Ureter (tissue), 1 donor: ENCODE measurements around the gene SLC11A1. TPM values are rescaled to one million over a fixed set of nuclear protein-coding genes. Genes with fewer than 3 reads are reported as not detected.
A peak's percentile ranks its signal among the peaks of the same experiment; 100 is the strongest.

Experiments used
- DNase-seq: peaks from one replicate; pipeline ENCODE4 v3.0.0-alpha.2; 2020; ENCODE audit warnings: low spot score
- total RNA-seq: library from RNA; stranded (reverse); gene quantifications from one replicate; pipeline ENCODE4 v1.2.4, GENCODE V29; 2023
- donor health status: DM: yes; HTN: yes; CAD: no.

SLC11A1 gene
- total RNA-seq, 1 donor from 2014 or later: 16.5 TPM

DNA sequence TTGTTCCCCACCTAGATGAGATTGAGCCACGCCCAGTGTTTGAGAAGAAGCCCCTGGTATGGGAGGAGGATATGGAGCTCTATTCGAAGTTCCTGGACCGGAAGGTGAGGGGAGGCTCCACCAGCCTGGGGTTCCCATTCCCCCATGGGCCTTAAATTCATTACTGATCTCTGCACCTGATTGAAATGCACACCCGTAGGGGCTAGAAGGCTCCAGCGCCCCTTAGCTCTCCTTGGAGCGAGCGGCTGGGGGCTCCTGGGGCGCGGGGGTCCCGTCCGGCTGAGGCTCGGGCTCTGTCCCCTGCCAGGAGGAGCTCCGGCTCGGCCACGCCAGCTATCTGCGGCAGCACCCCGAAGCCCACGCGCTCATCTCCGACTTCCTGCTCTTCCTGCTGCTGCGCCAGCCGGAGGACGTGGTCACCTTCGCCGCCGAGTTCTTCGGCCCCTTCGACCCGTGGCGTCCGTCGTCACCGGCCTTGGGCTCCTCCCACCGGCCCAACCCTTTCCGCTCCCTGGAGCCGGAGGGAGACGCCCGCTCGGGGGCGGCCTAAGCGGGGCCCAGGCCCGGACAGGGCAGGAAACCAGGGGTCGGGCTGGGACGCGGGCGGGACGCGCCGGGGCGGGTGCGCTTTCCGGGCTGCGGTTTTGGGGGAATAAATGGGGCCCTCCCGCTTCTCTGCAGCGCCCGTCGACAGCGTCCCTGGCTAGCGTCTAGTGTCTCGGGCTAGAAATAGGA is 14.5 kb upstream of the SLC11A1 start:
- DNase-seq: peak; percentile 92

DNA sequence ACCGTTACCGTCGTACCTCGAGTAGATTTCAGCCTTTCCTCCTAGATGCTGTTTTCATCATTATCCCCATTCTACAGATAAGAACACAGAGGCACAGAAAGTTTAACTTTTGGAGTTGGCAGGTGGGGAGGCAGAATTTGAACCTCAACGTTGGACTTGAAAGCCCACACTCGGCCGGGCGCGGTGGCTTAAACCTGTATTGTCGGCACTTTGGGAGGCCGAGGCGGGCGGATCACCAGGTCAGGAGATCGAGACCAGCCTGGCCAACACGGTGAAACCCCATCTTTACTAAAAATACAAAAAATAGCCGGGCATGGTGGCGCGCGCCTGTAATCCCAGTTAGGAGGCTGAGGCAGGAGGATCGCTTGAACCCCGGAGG is 13.9 kb upstream of the SLC11A1 start:
- DNase-seq: no peak

DNA sequence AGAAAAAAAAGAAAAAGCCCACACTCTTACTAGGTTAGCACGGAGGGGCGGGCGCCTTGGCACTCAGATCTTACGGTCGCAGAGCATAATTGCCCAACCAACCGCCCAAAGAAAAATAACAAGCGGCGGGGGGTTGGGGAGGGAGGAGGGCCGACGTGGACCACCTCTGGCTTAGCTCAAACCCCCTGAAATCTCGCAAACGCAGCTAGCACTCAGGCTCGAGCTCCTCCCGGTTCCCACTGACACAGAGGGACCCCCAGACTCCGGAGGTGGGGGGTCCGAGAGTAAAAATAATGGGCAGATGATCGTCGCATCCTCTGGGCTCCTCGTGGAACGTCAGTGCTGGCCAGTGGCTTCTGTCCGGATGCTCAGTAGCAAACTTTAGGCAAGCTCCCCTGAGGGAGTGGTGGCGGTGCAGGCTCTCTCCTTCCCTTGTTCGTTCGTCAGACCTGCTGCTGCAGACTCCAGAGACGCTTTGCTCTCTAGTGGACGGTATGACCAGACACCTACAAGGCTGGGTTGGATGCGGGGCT is 13.4 kb upstream of the SLC11A1 start:
- DNase-seq: no peak

DNA sequence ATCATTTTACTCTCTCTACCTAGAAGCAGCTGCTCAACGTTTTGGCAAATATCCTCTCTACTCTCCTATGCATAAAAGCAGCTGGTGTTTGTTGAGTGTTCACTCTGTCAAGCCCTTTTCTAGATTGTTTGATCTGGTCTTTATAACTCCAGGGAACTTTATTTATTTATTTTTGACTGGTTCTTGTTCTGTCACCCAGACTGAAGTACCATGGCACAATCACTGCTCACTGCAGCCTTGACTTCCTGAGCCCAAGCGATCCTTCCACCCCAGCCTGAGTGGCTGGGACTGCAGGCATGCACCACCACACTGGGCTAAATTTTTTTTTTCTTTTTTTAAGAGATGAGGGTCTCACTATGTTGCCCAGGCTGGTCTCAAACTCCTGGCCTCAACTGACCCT is 12.7 kb upstream of the SLC11A1 start:
- DNase-seq: no peak

DNA sequence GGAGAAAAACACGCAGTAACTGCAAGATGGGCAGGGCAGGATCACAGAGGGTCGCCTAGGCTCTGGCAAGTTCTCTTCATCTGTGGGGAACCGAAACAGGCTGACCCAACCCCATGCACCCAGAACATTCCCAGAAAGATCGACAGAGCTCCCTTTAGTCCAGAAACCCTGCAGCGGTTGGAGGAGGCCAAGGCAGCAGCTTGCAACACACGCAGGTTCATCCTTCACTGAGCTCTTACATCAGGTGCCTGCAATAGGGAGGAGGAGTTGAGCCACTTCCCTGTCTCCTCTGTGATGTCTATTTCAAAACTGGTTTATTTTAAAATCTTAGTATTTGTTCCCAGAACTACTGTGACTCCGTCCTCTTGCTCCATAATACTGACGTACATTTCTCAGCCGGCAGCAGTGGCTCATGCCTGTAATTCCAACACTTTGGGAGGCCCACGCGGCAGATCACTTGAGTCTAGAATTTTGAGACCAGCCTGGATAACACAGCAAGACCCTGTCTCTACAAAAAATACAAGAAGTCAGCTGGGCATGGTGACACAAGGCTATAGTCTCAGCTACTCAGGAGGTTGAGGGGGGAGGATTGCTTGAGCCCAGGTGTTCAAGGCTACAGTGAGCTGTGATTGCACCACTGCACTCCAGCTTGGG is 11.5 kb upstream of the SLC11A1 start:
- no peak for DNase-seq

DNA sequence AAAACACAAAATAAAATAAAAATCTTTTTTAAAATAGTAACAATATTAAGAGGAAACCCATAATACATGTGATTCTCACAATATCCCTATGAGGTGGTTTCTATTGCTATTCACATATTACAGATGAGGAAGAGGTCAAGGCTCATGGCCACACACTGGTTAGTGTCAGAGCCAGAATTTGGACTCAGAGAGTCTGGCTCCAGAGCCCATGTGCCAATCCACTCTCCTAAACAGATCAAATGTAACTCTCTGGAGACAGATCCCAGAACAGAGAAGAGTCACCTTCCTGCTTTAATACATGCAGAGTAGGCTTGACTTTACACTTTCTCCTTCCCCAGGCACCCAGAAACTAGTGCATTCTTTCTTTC is 10.1 kb upstream of the SLC11A1 start:
- DNase-seq: no peak

DNA sequence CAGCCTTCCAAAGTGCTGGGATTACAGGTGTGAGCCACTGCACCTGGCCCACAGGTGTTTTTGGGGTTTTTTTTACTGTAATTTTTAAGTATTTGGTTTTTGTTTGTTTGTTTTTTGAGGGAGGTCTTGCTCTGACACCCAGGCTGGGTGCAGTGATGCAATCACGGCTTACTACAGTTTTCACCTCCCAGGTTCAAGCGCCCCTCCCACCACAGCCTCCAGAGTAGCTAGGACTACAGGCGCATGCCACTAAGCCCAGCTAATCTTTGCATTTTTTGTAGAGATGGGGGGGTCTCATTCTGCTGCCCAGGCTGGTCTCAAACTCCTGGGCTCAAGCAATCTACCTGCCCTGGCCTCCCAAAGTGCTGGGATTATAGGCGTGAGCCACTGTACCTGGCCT is 7.3 kb upstream of the SLC11A1 start:
- no peak for DNase-seq

DNA sequence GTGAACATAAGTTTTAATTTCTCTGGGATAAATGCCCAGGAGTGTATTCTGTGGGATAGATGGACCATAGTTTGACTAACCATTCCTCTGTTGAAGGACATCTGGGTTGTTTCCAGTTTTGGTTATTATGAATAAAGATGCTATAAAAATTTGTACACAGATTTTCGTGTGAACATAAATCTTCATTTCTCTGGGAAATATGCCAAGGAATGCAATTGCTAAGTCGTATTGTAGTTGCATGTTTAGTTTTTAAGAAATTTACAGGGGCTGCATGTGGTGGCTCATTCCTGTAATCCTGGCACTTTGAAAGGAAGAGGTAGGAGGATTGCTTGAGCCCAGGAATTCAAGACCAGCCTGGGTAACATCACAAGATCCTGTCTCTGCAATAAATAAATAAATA is 6.9 kb upstream of the SLC11A1 start:
- no peak for DNase-seq

DNA sequence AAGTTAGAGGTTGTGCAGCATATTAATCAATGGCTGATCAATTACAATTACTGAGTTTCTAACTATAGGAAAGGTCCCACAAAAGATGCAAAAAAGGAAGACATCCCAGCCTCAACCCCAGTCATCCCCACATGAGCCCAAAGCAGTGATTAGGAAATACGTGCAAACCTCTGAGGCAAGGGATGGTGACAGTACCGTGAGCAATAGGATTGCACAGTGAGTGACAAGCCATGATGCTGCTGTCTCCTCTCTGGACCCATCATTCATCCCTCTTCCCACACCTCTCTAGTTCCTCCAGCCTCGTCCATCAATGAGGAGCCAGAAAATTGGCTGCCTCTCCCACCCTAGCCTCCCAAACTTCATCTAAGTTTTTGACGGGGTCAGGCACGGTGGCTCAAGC is 4.0 kb upstream of the SLC11A1 start:
- no peak for DNase-seq

DNA sequence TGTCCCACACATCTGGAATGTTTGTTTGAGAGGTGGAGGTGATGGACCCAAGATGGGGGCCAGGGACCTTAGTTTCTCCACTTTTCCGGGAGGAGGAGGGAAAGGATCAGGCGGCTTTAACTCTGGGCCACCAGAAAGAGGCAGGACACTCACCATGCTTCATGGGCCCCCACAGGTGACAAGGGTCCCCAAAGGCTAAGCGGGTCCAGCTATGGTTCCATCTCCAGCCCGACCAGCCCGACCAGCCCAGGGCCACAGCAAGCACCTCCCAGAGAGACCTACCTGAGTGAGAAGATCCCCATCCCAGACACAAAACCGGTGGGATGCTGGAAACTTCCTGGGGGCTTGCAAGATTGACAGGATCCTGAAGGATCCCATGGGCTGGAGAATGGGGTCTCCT is 712 bp downstream of the SLC11A1 start:
- DNase-seq: no peak

DNA sequence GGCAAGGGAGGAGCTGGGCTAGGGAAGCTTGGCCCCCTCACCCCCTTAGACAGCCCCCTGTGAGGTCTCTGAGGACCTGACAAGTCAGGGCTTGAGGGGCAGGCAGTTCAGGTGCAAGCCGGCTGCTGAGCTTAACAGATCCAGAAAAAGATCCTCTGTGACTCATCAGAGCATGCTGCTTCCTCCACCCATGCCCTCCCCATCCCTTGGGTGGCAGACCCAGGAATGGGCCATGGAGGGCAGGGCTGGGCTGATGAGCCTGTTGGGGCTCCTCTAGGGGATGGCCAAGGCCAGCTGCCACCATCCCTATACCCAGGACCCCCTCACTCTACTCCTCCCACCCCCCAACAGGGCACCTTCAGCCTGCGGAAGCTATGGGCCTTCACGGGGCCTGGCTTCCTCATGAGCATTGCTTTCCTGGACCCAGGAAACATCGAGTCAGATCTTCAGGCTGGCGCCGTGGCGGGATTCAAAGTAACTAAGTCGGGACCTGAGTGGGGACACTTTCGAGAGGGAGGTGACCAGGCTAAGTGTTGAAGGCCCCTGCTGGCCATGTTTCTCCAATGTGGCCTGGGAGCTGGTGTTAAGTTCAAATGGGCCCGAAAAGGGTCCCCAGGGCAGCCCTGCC is 1.9 kb downstream of the SLC11A1 start:
- DNase-seq: peak; percentile 62

DNA sequence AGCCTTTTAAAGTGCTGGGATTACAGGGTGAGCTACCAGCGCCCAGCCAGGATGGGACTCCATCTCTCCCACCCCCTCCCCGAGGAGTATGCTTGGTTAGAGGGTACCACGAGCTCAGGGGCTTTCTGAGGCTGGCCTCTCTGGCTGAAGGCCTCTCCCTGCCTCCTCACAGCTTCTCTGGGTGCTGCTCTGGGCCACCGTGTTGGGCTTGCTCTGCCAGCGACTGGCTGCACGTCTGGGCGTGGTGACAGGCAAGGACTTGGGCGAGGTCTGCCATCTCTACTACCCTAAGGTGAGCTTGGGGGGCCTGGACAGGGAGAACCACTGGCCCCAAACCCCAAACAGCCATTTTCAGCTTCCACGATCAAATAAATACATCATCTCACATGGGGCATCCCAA is 2.9 kb downstream of the SLC11A1 start:
- no peak for DNase-seq

DNA sequence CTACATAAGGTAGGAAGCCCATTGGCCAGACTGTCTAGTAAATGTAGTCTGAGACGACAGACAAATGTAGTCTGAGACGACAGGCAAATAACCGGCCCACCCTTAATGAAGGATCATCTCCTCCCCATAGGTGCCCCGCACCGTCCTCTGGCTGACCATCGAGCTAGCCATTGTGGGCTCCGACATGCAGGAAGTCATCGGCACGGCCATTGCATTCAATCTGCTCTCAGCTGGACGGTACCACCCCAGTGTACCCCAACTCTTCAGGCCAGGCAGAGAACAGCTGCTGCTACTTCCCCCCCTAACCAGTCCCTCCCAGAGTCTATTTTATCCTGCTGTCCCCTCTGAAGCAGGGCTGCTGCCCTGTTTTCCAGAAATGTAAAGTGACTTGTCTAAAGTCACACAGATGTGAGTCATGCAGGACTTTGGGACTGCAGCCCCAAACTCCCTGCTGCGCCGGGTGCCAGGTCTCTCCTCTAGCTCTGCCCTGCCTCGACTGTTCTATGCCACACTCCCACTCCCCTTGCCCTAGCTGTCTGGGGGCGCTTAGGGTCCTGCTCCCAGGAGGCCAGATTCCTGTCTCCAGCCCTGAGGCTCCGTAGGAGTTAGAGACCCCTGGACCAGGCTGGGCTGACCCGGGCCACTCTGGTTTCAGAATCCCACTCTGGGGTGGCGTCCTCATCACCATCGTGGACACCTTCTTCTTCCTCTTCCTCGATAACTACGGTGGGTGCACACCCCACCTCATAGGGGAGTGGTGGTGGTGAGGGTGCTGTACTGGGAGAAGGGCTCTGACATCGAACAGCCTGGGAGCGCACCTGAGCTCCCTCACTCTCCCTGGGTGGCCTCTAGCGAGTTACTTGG is 4.7 kb downstream of the SLC11A1 start:
- no peak for DNase-seq

DNA sequence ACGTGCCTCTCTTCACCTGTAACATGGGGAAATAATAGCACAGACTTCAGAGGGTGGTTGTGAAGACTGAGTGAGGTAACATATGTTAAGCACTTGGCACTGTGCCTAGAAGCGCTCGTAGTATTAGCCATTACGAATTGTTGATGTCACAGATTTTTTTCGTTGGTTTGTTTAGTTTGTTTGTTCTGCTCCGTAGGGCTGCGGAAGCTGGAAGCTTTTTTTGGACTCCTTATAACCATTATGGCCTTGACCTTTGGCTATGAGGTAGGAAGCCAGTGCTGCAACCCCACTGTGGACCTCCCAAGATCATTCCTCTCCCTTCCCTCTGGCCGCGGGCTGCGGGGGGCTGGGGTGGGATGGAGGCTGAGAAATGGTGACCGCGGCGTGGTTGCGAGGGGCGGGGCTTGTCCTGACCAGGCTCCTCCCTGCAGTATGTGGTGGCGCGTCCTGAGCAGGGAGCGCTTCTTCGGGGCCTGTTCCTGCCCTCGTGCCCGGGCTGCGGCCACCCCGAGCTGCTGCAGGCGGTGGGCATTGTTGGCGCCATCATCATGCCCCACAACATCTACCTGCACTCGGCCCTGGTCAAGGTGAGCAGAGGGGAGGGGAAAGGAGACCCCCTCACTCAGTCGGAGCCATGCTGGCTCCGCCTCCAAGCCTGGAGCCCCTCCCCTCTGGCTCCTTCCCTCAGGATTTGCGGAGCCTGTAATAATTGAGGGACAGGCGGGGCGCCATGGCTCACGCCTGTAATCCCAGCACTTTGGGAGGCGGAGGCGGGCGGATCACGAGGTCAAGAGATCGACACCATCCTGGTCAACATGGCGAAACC is 5.5 kb downstream of the SLC11A1 start:
- DNase-seq: peak; percentile 59

DNA sequence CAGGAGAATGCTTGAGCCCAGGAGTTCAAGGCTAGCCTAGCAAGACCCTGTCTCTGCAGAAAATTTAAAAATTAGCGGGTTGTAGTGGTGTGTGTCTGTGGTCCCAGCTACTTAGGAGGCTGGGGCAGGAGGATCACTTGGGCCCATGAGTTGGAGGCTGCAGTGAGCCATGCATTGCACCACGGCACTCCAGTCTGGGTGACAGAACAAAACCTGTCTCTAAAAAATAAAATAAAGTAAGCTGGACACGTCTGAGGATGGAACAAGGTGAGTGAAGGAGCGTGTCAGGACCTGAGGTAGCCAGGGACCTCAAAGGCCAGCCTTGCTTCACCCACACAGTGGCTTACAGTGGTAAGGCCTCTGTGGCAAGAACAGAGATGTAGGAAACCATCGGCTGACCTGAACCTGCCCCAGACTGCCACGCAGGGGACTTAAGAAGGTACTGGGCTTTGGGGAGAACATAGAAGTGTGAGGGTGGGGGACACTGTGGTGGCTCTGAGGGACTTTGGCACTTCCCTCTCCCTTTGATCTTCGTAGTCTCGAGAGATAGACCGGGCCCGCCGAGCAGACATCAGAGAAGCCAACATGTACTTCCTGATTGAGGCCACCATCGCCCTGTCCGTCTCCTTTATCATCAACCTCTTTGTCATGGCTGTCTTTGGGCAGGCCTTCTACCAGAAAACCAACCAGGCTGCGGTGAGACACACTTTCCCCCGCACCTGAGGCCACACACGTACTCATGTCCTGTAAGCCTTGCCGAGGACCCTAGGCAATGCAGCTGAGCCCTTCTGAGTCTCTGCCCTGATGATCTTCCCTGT is 7.5 kb downstream of the SLC11A1 start:
- DNase-seq: no peak

DNA sequence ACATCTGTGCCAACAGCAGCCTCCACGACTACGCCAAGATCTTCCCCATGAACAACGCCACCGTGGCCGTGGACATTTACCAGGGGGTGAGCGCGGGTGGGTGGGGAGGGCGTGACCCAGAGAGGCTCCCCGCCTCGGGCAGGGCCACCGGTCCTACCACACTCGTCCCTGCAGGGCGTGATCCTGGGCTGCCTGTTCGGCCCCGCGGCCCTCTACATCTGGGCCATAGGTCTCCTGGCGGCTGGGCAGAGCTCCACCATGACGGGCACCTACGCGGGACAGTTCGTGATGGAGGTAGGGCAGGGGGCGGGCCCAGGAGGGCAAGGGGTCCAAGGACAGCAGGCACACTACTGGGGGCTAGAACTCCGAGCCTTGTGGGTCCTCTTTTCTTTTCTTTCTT is 9.1 kb downstream of the SLC11A1 start:
- DNase-seq: no peak

DNA sequence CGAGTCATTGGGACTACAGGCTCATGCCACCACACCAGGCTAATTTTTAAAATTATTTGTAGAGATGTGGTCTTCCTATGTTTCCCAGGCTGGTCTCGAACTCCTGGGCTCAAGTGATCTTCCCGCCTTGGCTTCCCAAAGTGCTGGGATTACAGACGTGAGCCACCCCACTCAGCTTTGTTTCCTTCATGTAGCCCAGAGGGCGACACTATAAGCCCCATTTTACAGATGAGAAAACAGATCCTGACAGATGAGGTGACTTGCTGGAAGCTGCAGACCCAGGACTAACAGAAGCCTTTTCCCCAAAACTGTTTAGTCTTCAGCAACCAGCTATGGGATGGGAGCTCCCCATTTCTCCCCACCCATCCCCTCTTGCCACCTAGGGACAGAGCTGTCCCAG is 10.4 kb downstream of the SLC11A1 start:
- no peak for DNase-seq

DNA sequence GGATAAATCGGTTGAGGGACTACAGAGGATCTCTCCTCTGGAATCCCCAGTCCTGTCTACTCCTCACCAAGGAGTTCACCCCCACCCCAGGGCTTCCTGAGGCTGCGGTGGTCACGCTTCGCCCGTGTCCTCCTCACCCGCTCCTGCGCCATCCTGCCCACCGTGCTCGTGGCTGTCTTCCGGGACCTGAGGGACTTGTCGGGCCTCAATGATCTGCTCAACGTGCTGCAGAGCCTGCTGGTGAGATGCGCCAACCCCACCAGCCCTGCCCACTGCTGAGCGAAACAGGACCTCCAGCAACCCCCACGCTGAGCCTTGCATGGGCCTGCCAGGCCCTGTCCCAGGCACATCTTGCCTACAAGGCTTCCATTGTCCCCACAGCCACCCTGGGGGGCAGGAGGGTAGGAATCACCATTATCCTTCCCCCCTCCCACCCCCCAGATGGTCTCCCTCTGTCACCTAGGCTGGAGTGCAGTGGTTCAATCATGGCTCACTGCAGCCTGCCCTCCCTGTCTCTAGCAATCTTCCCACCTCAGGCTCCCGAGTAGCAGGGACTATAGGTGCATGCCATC is 10.9 kb downstream of the SLC11A1 start:
- DNase-seq: no peak

DNA sequence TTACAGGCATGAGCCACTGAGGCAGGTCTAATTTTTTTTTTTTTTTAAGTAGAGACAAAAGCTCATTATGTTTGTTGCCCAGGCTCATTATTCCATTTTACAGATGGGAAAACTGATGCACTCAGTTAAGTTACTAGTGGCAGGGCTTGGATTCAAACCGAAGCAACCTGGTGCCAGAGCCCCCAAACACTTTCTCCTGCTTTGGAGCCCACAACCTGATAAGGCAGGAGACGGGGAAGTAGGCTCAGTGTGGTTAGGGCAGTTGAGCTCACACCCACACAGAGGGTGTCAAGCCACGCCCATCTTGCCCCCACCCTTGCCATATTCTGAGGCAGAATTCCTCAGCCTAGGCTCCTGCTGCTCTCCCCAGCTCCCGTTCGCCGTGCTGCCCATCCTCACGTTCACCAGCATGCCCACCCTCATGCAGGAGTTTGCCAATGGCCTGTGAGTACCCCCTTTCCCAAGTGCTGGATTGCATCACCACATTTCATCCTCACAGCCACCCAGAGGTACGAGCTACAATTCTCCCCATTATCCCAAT is 11.7 kb downstream of the SLC11A1 start:
- no peak for DNase-seq
